Measurements from ENCODE around the gene HMG20A. TPM values are rescaled to one million over a fixed set of nuclear protein-coding genes. Genes with fewer than 3 reads are reported as not detected.

Gene HMG20A
- total and polyA plus RNA-seq, 2 experiments from 2014 or later: 17.8 to 57.8 TPM

GRCh38 chr15:77430652-77431051 lies 10.0 kb downstream of the HMG20A start:
- Histone ChIP-seq H3K9me2 (ENCODE audit: insufficient read depth) (no peaks in the 10 kb centered on the region), H3K27ac (ENCODE audit: low read depth) (0 out of 2 replicates have a peak overlapping the region, but pooled peaks have one; percentile 6), H3K4me3 (no peak overlapping the region), H3K79me2 (replicated peaks; ENCODE audit: insufficient read depth) (peaks cover 67% of the 10 kb centered on the region), H3F3A (replicated peaks; ENCODE audit: low read depth) (no peaks in the 10 kb centered on the region), H2AFZ (no peak overlapping the region), H3K4me1 (ENCODE audit: insufficient read depth) (no peaks in the 10 kb centered on the region), H3K27me3 (ENCODE audit: insufficient read depth) (no peaks in the 10 kb centered on the region), H3K4me2 (no peak overlapping the region), H3K36me3 (ENCODE audit: insufficient read depth) (no peaks in the 10 kb centered on the region), H4K20me1 (replicated peaks; ENCODE audit: insufficient read depth) (0 out of 2 replicates have a peak, but pooled peaks cover 13% of the 10 kb centered on the region)
- no peak overlapping the region for H3K27ac Mint-ChIP-seq
- no peaks in the 10 kb centered on the region for H3K9me3 Mint-ChIP-seq
- no peaks in the 10 kb centered on the region for H3K27me3 Mint-ChIP-seq (ENCODE audit: insufficient read depth, low read depth, poor library complexity)
- TF ChIP-seq ZNF331 (CRISPR knock-in tag; IDR thresholded peaks at IDR 0.05; ENCODE audit: low read depth) (no peak), ZNF462 (CRISPR knock-in tag; IDR thresholded peaks at IDR 0.05) (no peak), CREB1 (CRISPR knock-in tag; IDR thresholded peaks at IDR 0.05; ENCODE audit: low read depth) (no peak), STAT1 (IDR thresholded peaks at IDR 0.05; ENCODE audit: unreplicated experiment) (no peak), CTCF (conservative IDR thresholded peaks at IDR 0.05; ENCODE audit: low read depth in 2 of 2) (no peak), POLR2AphosphoS5 (IDR thresholded peaks at IDR 0.05; ENCODE audit: low read depth) (no peak), REST (IDR thresholded peaks at IDR 0.05; ENCODE audit: unreplicated experiment) (no peak), NANOG (IDR thresholded peaks at IDR 0.05; ENCODE audit: borderline replicate concordance) (no peak), EZH2phosphoT487 (IDR thresholded peaks at IDR 0.05; ENCODE audit: unreplicated experiment) (no peak)
- TF ChIP-seq, protein P1, sequence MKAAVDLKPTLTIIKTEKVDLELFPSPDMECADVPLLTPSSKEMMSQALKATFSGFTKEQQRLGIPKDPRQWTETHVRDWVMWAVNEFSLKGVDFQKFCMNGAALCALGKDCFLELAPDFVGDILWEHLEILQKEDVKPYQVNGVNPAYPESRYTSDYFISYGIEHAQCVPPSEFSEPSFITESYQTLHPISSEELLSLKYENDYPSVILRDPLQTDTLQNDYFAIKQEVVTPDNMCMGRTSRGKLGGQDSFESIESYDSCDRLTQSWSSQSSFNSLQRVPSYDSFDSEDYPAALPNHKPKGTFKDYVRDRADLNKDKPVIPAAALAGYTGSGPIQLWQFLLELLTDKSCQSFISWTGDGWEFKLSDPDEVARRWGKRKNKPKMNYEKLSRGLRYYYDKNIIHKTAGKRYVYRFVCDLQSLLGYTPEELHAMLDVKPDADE (IDR thresholded peaks at IDR 0.05): no peak
- peaks cover 8% of the 10 kb centered on the region; the same call in 2 of the 3 replicates for H3K4me1 Mint-ChIP-seq
- DNase-seq (ENCODE audit: low spot score) (no peak), ATAC-seq (no peak)
- no peak overlapping the region for H3K4me3 Mint-ChIP-seq
- no peaks in the 10 kb centered on the region for H3K36me3 Mint-ChIP-seq (ENCODE audit: low read depth)

All from GM23338 (cell line).